Rectal smooth muscle tissue (tissue), 1 donor: ENCODE data around the gene RXRA.
A peak's percentile ranks its signal among the peaks of the same experiment; 100 is the strongest.

Experiments used
- H3K27ac ChIP-seq: one replicate; pipeline ENCODE4 v1.7.0; 2013; ENCODE audit warnings: low read depth, low read length, inconsistent platforms
- H3K27me3 ChIP-seq: one replicate; pipeline ENCODE4 v1.7.0; 2013; ENCODE audit warnings: low read length; ENCODE audit not compliant: control insufficient read depth, insufficient read depth
- H3K36me3 ChIP-seq: one replicate; pipeline ENCODE4 v1.7.0; 2013; ENCODE audit warnings: low read length; ENCODE audit not compliant: control insufficient read depth, insufficient read depth
- H3K4me1 ChIP-seq: one replicate; pipeline ENCODE4 v1.7.0; 2013; ENCODE audit warnings: low read length; ENCODE audit not compliant: control insufficient read depth, insufficient read depth
- H3K4me3 ChIP-seq: one replicate; pipeline ENCODE4 v1.7.0; 2013; ENCODE audit warnings: low read length
- H3K9ac ChIP-seq: one replicate; pipeline ENCODE4 v1.7.0; 2013; ENCODE audit warnings: low read length

RXRA gene

DNA sequence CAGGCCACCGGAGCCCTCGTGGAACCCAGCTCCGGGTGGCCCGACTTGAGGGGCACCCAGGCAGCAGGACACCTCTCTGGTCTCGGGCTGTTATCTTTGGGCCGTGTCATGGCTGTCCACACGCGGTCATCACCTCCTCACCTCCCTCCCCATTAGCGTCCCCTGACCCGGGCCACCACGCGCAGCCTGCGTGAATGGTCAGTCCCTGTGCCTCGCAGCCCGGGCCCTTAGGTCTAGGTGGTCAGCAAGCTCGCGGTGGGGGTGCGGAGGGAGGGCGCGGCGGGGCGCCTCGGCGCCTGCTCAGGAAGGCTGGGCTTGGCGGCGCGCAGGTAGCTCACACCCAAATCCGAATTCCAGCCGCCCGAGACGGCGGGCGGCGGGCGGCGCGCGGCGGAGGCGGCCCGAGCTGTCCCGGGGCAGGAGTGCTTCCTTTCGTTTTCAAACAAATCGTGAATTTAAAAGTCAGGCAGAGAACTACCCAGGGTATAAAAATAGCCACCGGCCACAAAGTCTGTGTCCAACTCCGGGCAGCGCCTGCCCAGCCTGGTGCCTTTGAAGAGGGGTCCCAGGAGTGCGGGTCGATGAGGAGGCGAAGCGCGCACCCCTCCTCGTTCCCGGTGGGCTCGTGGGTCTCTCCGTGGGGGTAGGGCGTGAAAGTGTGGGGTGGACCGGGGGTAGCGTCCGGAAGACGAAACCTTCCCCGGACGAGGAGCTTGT is 1.0 kb upstream of the RXRA start:
- peaks cover 15% of the 10 kb centered on the region for H3K4me1 ChIP-seq
- H3K9ac ChIP-seq: peak overlapping the region; percentile 78
- H3K27ac ChIP-seq: peak overlapping the region; percentile 90
- H3K4me3 ChIP-seq: peak overlapping the region; percentile 82
- H3K27me3 ChIP-seq: no peaks in the 10 kb centered on the region
- no peaks in the 10 kb centered on the region for H3K36me3 ChIP-seq

DNA sequence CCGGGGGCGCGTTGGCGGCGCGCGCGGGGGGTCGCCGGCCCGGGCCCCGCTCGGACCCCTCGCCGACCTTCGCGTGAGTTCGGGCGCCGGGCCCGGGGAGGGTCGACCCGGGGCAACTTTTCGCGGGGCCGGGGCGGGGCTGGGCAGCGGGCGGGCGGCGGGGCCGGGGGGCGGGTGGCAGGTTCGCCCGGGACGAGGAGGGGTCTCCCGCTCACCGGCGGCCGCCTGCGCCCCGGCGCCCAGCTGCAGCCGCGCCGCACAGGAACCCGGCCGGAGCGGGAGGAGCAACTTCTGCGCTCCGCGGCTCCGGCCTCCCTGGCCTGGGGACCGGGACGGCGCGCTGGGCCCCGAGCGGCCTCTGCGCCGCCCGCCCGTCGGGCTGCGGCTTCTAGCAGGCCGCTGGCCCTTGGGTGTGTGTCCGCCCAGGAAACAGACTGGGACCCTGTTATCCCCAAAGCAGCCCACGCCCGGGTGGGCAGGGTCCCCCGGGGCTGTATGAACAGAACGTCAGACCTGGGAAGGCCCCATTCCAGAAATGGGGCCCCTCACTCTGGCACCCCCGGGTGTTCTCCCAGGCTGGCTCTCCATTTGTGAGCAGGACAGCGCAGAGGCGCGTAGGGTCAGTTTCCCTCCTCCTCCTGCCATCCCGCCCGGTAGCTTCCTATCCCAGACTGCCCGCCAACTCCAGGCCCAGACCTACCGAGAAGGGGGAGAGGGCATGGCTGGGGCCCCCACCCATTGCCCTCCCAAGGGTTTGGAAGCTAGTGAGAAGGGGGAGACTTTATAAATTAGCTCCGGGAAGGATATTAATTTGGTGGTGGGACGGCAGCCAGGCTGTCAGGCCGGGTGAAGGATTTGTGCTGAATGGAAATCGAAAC is 708 bp downstream of the RXRA start:
- Histone ChIP-seq H3K9ac (peak overlapping the region; percentile 70), H3K4me3 (peak overlapping the region; percentile 38), H3K4me1 (peaks cover 15% of the 10 kb centered on the region), H3K27ac (peak overlapping the region; percentile 59), H3K27me3 (no peaks in the 10 kb centered on the region), H3K36me3 (no peaks in the 10 kb centered on the region)

DNA sequence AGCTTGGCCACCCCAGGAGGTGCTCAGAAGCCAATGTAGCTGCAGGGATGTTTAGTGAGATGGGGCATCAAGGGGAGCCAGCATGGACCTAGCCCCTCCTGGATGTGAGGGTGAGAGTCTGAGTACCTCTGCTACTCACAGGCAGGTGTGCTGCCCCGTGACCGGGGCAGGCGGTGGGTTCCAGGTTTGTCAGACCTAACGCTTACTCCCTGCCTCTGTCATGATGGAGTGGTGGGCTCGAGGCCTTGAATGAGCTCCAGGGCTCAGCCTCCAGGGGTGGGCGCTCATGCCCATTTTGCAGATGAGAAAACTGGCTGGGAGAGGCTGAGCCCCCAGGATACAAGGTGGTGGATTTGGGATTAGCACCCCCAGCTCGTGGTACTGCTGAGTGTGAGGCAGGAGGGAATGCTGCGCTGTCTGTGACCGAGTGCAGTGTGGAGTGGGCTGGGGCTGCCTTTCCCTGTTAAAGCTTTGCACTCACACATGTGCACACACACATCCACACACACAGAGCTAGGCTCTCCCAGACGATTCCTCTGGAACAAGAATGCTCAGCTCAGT is 1.5 kb downstream of the RXRA start:
- Histone ChIP-seq H3K4me3 (peak overlapping the region; percentile 38), H3K9ac (peak overlapping the region; percentile 70), H3K4me1 (peaks cover 17% of the 10 kb centered on the region)

DNA sequence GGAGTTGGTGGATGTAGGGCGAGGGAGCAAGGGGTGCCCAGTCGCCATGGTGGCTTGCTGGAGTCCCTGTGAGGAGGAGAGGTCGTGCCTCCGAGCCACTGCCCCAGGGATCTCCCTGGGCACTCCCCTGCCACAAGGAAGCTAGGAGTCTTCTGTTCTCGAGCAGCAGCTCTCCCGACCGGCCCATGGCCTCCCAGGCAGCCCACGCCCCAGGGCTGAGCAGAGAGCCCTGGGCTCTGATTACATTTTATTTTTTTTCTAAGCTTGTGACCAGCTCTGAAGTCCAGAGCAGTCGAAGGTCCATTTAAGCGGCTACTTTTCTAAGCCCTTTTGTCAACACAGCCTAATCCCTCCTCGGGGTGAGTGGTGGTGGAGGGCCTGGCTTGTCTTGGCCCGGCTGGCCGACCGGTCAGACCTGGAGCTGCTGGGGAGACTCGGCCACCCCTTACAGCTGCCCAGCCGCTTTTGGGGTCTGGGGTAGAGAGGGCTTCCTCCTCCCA is 2.1 kb downstream of the RXRA start:
- H3K4me3 ChIP-seq: peak overlapping the region; percentile 38
- no peaks in the 10 kb centered on the region for H3K27me3 ChIP-seq
- H3K9ac ChIP-seq: no peak overlapping the region
- no peaks in the 10 kb centered on the region for H3K36me3 ChIP-seq
- H3K27ac ChIP-seq: peak overlapping the region; percentile 6
- peaks cover 17% of the 10 kb centered on the region for H3K4me1 ChIP-seq

More for the DNA sequence above, 1.5 kb downstream of the RXRA start:
- H3K36me3 ChIP-seq: no peaks in the 10 kb centered on the region
- H3K27me3 ChIP-seq: no peaks in the 10 kb centered on the region
- no peak overlapping the region for H3K27ac ChIP-seq

DNA sequence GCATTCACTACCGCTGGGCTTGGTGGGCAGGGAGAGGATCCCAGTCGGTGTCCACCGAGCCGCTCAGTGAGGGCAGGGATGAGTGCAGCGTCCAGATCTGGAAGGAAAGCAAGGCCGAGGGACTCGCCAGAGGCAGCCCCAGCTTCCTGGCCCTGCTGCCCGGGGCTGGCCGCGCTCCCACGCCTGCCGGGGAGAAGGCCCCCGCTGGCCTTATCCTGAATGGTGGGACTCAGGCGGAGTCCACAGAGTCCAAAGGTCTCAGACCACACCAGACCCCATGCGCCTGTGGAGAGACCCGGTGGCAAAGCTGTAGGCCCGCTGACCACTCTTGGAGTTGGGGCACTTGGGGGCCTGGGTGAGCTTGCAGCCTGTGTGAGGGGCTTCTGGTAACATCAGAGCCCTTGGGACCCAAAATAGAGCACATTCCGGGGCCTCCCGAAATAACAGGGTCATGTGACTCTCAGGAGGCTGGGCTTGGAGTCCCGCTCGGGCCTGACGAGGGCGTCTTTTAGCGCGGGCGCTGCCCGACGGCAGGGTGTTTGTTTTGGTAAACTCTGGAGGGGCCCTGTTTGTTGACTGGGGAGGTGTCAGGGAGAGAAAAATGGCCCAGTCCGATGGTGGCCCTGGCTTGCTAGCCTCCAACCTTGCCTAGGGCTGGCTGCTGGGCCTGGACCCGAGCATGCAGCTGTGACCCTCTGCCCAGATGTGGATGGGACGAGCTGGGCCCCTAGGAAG is 2.8 kb downstream of the RXRA start:
- Histone ChIP-seq H3K4me3 (peak overlapping the region; percentile 38), H3K27me3 (no peaks in the 10 kb centered on the region), H3K27ac (peak overlapping the region; percentile 6), H3K4me1 (peaks cover 17% of the 10 kb centered on the region), H3K36me3 (no peaks in the 10 kb centered on the region), H3K9ac (peak overlapping the region; percentile 58)

DNA sequence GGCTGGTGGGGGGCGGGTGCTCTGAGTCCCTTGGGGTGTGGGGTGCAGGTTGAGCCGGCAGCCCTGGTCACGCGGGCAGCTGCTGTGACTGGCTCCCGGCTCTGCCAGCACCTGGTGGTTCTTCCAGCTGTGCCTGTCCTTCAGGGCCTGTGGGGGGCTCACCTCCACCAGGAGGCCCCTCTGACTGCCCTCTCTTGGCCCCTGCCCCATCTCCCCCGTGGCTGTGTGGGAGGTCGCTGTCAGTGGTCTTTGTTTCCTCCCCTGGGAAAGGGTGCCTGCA is 3.3 kb downstream of the RXRA start:
- Histone ChIP-seq H3K27ac (no peak overlapping the region), H3K9ac (no peak overlapping the region)

DNA sequence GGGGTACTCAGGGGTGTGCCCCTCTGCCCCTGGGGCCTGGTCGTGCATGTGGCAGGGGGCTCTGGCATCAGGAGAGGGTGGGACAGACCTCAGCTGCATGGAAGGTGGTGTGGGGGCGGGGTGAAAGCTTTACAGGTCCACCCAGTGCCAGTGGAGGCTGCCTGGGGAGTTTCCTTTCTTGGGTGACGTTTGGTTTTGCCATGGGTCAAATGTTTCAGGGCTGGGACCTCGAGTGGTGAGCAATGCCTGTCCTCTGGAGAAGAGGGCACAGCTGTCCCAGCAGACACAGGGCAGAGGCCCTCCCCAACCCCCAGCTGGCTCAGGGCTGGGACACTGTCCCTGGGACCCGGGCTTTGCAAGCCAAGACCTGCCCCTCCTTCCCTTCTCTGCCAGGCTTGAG is 3.6 kb downstream of the RXRA start:
- H3K4me1 ChIP-seq: peaks cover 17% of the 10 kb centered on the region
- no peaks in the 10 kb centered on the region for H3K27me3 ChIP-seq
- no peaks in the 10 kb centered on the region for H3K36me3 ChIP-seq
- peak overlapping the region; percentile 38 for H3K4me3 ChIP-seq
- H3K9ac ChIP-seq: no peak overlapping the region
- H3K27ac ChIP-seq: no peak overlapping the region

More for the DNA sequence above, 3.3 kb downstream of the RXRA start:
- H3K36me3 ChIP-seq: no peaks in the 10 kb centered on the region
- no peaks in the 10 kb centered on the region for H3K27me3 ChIP-seq
- peaks cover 17% of the 10 kb centered on the region for H3K4me1 ChIP-seq
- peak overlapping the region; percentile 38 for H3K4me3 ChIP-seq

DNA sequence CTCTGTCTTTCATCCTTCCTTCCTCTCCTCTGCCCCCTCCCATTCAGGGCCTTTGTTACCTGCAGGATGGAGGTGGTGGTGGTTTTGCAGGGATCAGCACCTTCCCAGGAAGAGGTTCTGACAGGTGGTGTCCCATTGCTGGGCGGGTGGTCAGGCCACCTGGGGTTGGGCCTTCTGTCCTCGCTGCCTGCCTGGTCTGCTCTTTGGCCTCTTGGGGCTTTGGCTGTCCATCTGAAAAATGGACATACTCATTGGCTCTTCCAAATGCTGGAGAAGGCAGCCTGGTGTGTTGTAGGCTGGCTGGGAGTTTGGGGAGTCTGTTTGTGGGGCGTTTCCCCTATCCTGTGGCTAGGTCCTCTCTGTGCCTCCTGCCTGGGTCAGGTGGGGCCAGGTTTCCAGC is 4.3 kb downstream of the RXRA start:
- H3K27me3 ChIP-seq: no peaks in the 10 kb centered on the region
- H3K9ac ChIP-seq: no peak overlapping the region
- no peaks in the 10 kb centered on the region for H3K36me3 ChIP-seq
- H3K27ac ChIP-seq: no peak overlapping the region
- H3K4me3 ChIP-seq: no peak overlapping the region
- H3K4me1 ChIP-seq: peaks cover 17% of the 10 kb centered on the region

DNA sequence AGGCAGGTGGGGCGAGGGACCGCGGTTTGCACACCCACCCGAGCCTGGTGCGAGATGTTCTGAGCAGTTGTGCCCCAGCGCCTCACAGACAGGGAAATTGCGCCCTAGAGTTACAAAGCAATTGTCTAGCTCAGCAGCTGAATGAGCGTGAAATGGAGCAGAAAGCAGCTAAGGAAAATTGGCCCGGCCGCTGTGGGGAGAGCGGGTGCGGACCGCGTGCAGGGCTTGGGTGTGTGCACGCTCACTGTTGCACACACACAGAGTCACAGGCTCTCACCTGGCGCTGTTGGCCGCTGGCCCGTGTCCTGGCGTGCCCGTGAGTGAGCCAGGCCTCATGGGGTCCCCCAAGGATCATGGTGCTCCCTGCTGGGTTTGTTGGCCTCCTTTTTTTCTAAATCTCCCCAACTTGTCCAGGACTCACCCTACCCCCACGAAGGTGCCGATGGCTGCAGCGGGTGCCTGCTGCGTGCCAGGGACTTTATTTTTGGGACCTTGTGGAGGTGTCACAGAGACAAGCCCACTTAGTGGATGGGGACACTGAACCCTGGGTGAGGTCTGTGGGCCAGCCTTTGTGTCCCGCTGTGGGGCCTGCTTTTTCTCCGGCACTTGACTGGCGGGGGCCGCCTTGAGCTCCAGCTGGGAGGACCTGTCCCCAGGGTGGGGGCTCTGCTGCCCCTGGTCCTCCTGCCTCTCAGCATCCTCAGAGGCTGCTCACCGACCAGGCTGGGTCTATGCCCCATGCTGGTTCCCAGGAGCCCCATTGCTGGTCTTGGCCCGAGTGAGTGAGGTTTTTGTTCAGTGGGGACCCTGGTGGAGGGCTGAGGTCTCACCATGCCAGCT is 5.2 kb downstream of the RXRA start:
- H3K9ac ChIP-seq: no peak overlapping the region
- H3K4me1 ChIP-seq: peaks cover 17% of the 10 kb centered on the region
- H3K27ac ChIP-seq: no peak overlapping the region
- H3K36me3 ChIP-seq: no peaks in the 10 kb centered on the region
- H3K27me3 ChIP-seq: no peaks in the 10 kb centered on the region
- no peak overlapping the region for H3K4me3 ChIP-seq

DNA sequence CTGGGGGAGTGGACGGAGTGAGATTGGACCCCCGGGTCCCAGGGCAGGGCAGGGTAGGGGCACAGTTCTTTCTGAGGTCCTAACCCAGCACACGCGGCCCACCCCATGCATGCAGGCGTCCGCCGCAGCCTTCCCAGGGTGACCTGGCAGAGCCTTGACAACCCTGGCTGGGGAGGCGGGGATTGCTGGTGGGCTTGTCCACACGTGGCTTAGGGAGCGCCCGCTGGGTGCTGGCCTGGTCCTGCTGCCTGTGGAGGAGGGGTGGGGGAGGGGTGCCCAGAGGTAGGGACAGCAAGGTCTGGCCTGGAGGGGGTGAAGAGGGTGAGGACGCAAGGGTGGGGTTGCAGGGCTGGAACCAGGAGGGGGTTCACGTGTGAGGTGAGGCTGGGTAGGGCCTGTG is 6.0 kb downstream of the RXRA start:
- no peak overlapping the region for H3K9ac ChIP-seq

DNA sequence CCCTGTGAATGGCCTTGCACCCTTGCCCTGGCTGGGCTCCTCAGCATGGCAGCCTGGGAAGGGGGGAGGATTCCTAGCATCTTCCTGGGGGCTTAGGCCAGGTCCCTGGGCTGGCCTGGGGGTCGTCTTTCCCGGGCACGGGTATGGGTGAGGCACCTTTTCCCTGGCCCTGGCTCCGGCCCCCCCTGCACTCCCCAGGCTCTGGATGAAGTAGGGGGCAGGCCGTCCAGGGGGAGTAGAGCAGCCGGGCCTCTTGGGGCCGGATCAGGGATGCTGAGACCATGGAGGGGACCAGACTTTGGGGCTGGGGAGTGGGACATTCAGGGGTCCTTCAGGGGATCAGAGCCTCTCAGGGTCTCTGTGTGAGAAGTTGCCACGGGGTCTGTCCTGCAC is 6.6 kb downstream of the RXRA start:
- H3K9ac ChIP-seq: no peak overlapping the region
- H3K27me3 ChIP-seq: no peaks in the 10 kb centered on the region
- H3K4me1 ChIP-seq: peaks cover 17% of the 10 kb centered on the region
- no peaks in the 10 kb centered on the region for H3K36me3 ChIP-seq
- no peak overlapping the region for H3K4me3 ChIP-seq
- no peak overlapping the region for H3K27ac ChIP-seq

More for the DNA sequence above, 6.0 kb downstream of the RXRA start:
- Histone ChIP-seq H3K4me1 (peaks cover 17% of the 10 kb centered on the region), H3K36me3 (no peaks in the 10 kb centered on the region), H3K27ac (no peak overlapping the region), H3K27me3 (no peaks in the 10 kb centered on the region), H3K4me3 (no peak overlapping the region)
